D721Med (cell line): ENCODE measurements around the gene ZNF547.

Experiments
- DNase-seq: peaks from one replicate; pipeline ENCODE4 v3.0.0; 2011; ENCODE audit warnings: low spot score; ENCODE audit not compliant: insufficient read length
- FAIRE-seq: peaks from 2 replicates; lab custom pipeline; 2011; peaks lifted over from hg19 to GRCh38; lab: Jason Lieb, UNC
- CTCF ChIP-seq: IDR thresholded peaks from 2 replicates; pipeline ENCODE4 v1.5.1; 2012; ENCODE audit warnings: mild to moderate bottlenecking, control low read depth; ENCODE audit not compliant: insufficient read depth; ENCODE audit errors: missing control alignments

Gene ZNF547

GRCh38 chr19:57406516-57407123 is 43.3 kb downstream of the ZNF547 start:
- peak; percentile 94 for TF ChIP-seq CTCF
- DNase-seq (peak; percentile 75), FAIRE-seq (no peak)

DNA sequence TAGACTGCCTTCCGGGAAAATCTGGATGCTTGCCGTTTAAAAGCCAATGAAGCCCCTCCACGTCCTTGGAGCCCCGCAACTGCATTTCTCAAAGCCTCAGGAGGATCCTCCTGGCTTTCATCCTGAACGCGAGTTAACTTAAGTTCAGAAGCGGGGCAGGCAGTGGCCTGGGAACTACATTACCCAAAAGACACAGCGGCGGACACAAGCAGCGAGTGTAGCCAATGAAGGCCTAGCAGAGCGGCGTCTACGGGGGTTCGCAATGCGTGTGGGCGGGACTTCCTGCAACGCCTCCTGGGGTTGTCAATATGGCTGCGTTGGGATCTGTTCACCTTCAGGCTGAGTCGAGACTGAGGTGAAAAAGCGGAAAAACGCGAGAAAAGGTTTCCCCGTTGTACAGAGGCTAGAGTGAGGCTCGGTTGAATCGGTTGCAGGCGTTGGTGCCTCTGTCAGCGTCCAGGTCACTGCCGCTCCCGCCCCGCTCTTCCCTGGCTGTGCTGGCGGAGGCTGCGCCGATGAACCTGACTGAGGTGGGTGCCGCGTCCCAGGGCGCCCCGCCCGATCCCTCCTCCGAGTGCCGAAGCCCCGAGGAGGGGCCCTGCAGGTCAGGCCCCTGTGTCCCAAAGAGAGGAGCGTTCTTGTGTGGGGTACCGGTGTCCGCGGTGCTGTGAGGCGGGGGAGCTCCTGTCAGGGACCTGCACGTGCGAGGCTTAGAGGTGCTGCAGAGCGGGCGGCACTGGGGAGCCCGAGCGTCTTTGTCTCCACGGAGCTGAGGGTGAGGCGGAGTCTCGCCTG is 47.7 kb downstream of the ZNF547 start, which contains the start of gene ZNF17:
ZNF17 (plus strand) TSS at position 285 of the 795 bp plus-strand sequence. CDS start 2,455 bp downstream, outside the sequence.
- no peak for FAIRE-seq
- TF ChIP-seq CTCF, result no peak

DNA sequence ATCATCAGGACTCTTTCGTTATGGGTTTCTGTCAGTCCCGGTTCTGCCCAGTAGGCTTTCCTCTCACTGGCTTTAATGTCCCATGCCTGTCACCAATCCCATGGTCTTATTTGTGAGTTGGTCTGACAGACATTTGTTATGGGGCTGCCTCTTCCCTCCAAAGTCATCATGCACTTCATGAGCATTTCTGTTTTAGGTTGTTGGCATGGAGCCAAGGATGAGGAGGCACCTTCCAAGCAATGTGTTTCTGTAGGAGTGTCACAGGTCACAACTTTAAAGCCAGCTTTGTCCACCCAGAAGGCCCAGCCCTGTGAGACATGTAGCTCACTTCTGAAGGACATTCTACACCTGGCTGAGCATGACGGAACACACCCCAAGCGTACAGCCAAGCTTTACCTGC is 56.1 kb downstream of the ZNF547 start:
- FAIRE-seq (no peak), DNase-seq (no peak)
- no peak for TF ChIP-seq CTCF

More for the DNA sequence above, 47.7 kb downstream of the ZNF547 start, which contains the start of gene ZNF17:
- DNase-seq, result peak; percentile 88

DNA sequence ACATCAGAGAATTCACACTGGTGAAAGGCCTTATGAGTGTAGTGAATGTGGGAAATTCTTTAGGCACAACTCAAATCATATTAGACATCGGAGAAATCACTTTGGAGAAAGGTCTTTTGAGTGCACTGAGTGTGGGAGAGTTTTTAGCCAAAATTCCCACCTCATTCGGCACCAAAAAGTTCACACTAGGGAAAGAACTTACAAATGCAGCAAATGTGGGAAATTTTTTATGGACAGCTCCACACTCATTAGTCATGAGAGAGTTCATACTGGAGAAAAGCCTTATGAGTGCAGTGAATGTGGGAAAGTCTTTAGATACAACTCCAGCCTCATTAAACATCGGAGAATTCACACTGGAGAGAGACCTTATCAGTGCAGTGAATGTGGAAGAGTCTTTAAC is 57.7 kb downstream of the ZNF547 start:
- no peak for TF ChIP-seq CTCF
- DNase-seq (no peak), FAIRE-seq (no peak)
